B cell (primary cell): ENCODE results near the gene TPD52L3. TPM values are rescaled to one million over a fixed set of nuclear protein-coding genes. Genes with fewer than 3 reads are reported as not detected.

ENCODE experiments used
- ATAC-seq: fragments of 200-7000 bp; cut with Tn5 transposase; one replicate; pipeline ENCODE4 v1.10.0; 2021; ENCODE audit warnings: low read depth, mild to moderate bottlenecking, moderate number of reproducible peaks, moderate library complexity
- CTCF ChIA-PET: fragments of 350-600 bp; sonication (Branson Sonifier 250); formaldehyde crosslinking; loops from one replicate; lab custom pipeline; 2021; ENCODE audit warnings: antibody characterized with exemption, inconsistent platforms; lab: Charles Lee
- POLR2A ChIA-PET: fragments of 350-600 bp; sonication (Branson Sonifier 250); formaldehyde crosslinking; loops from one replicate; lab custom pipeline; 2021; ENCODE audit warnings: antibody characterized with exemption; lab: Charles Lee
- DNase-seq: peaks from one replicate; pipeline ENCODE4 v3.0.0; 2013
- H2AFZ ChIP-seq: 2 replicates; pipeline ENCODE4 v1.6.1; 2012; ENCODE audit warnings: mild to moderate bottlenecking, low read depth, low read length; ENCODE audit not compliant: insufficient read depth, poor library complexity, severe bottlenecking
- H3K27ac ChIP-seq, 2 donors: 1 replicate in 1 of 2; 2 replicates in 1 of 2; pipeline ENCODE4 v1.5.1; 2012 to 2013; ENCODE audit warnings: low read length in 2 of 2, mild to moderate bottlenecking in 2 of 2, moderate library complexity in 1 of 2
- H3K27me3 ChIP-seq, 4 experiments: fragments of 200-600 bp in 1 of 4; sonication (generic) in 1 of 4; replicated peaks in 1 of 4; 1 replicate in 2 of 4; 2 replicates in 2 of 4; pipeline versions ENCODE4 v1.6.1 to v1.7.0; 2013 to 2016; ENCODE audit warnings: low read length in 3 of 4, mild to moderate bottlenecking in 2 of 4, mixed read lengths in 1 of 4, moderate library complexity in 1 of 4; ENCODE audit not compliant: insufficient read depth in 4 of 4, control insufficient read depth in 3 of 4; ENCODE audit errors: control extremely low read depth in 1 of 4
- H3K36me3 ChIP-seq, 2 experiments: replicated peaks in 1 of 2; 1 replicate in 1 of 2; 2 replicates in 1 of 2; pipeline versions ENCODE4 v1.6.1 to v1.7.1; 2013; ENCODE audit warnings: low read length in 1 of 2; ENCODE audit not compliant: insufficient read depth in 2 of 2, control insufficient read depth in 1 of 2; ENCODE audit errors: control extremely low read depth in 1 of 2, extremely low read depth in 1 of 2
- H3K4me1 ChIP-seq, 2 donors: fragments of 200-600 bp in 1 of 2; sonication (generic) in 1 of 2; 1 replicate in 1 of 2; 2 replicates in 1 of 2; pipeline versions ENCODE4 v1.5.1 to v1.6.1; 2013 to 2017; ENCODE audit warnings: low read length in 2 of 2; ENCODE audit not compliant: control insufficient read depth in 2 of 2, insufficient read depth in 2 of 2
- H3K4me2 ChIP-seq: replicated peaks from 2 replicates; pipeline ENCODE3; 2012; ENCODE audit warnings: mild to moderate bottlenecking, low read depth, low read length; ENCODE audit not compliant: poor library complexity, severe bottlenecking
- H3K4me3 ChIP-seq, 5 experiments: fragments of 200-600 bp in 1 of 5; sonication (generic) in 1 of 5; 1 replicate in 3 of 5; 2 replicates in 2 of 5; pipeline versions ENCODE4 v1.5.1 to v1.7.0; 2011 to 2016; ENCODE audit warnings: low read length in 4 of 5, mild to moderate bottlenecking in 4 of 5, low read depth in 2 of 5, control low read depth in 1 of 5, moderate library complexity in 1 of 5; ENCODE audit not compliant: insufficient read depth in 1 of 5; ENCODE audit errors: control extremely low read depth in 1 of 5, extremely low read depth in 1 of 5
- H3K79me2 ChIP-seq: fragments of 200-600 bp; sonication (generic); one replicate; pipeline ENCODE4 v1.6.0; 2016; ENCODE audit warnings: low read length; ENCODE audit not compliant: control insufficient read depth, insufficient read depth
- H3K9ac ChIP-seq: fragments of 200-600 bp; sonication (generic); 2 replicates; pipeline ENCODE4 v1.6.1; 2017; ENCODE audit warnings: mild to moderate bottlenecking, low read length, moderate library complexity
- H3K9me3 ChIP-seq, 3 donors: one replicate each; pipeline versions ENCODE4 v1.6.1 to v1.7.1; 2013; ENCODE audit warnings: low read length in 2 of 3; ENCODE audit not compliant: control insufficient read depth in 2 of 3, insufficient read depth in 1 of 3; ENCODE audit errors: control extremely low read depth in 1 of 3
- H4K20me1 ChIP-seq: 2 replicates; pipeline ENCODE4 v1.6.0; 2012; ENCODE audit warnings: mild to moderate bottlenecking, low read length; ENCODE audit not compliant: insufficient read depth, control insufficient read depth, poor library complexity, severe bottlenecking
- H3K27ac Mint-ChIP-seq: one replicate; pipeline ENCODE4 v1.8.0; 2021; ENCODE audit warnings: mixed read lengths
- H3K27me3 Mint-ChIP-seq: one replicate; pipeline ENCODE4 v1.8.0; 2021; ENCODE audit warnings: mixed read lengths
- H3K4me1 Mint-ChIP-seq: one replicate; pipeline ENCODE4 v1.8.0; 2021; ENCODE audit warnings: mixed read lengths
- H3K4me3 Mint-ChIP-seq: one replicate; pipeline ENCODE4 v1.8.0; 2021; ENCODE audit warnings: mixed read lengths
- H3K9me3 Mint-ChIP-seq: one replicate; pipeline ENCODE4 v1.8.0; 2022; ENCODE audit warnings: mixed read lengths; ENCODE audit not compliant: insufficient read depth
- EZH2 ChIP-seq: IDR thresholded peaks from 2 replicates; pipeline ENCODE4 v1.6.1; 2012; ENCODE audit warnings: borderline replicate concordance, low read depth, mild to moderate bottlenecking, moderate library complexity, low read length; ENCODE audit not compliant: insufficient read depth, poor library complexity, severe bottlenecking
- WGBS: methylation state at CpG from one replicate; pipeline ENCODE4 v1.1.5; 2013; ENCODE audit warnings: missing lambda C conversion rate; ENCODE audit not compliant: insufficient coverage; 5-methylcytosine and 5-hydroxymethylcytosine counted together
- intact Hi-C: fragments of 100-400 bp; cut with micrococcal nuclease; formaldehyde crosslinking; loops from one replicate; pipeline ENCODE4 v1.10.0; 2022
- polyA plus RNA-seq: library from polyadenylated mRNA; depleted of rRNA; stranded (reverse); fragments of >200 nt; gene quantifications from 2 replicates; pipeline ENCODE4 v1.2.3, GENCODE V29; 2012
- total RNA-seq, 2 donors: library from RNA; stranded (reverse); fragments of 120-200 nt in 1 of 2; gene quantifications; 1 replicate in 1 of 2; 2 replicates in 1 of 2; pipeline versions ENCODE4 v1.2.3 to v1.2.4, GENCODE V29; 2013 to 2022
- TF ChIP-seq, protein P1 (sequence below): fragments of 200-600 bp; IDR thresholded peaks from one replicate; pipeline ENCODE4 v1.8.0; 2022; ENCODE audit warnings: antibody characterized with exemption, mild to moderate bottlenecking

Gene TPD52L3
- total and polyA plus RNA-seq, 2 donors (not counting 1 experiment from before 2014, with no cell fraction given) = not detected

DNA sequence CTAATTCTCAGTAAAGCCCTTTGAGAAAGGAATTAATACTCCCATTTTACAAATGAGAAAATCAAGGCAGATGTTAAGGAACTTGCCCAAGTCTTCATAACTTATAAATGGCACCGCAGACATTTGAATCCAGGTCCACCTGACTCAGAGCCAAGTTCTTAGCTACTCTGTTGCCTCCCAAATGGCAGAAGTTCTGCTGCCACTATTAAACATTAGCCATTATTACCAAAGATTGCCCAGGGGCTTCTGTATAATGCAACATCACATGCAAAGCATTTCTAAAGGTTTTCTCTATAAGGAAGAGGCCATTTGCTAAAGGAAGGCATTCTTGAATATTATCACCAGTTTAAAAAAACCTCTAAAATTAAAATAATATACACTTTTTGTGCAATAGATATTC, 28.3 kb downstream of the TPD52L3 start:
- Histone ChIP-seq H3K27ac (no peak overlapping the region), H3K4me1 (peaks cover 0 to 4% of the 10 kb centered on the region in 2 donors), H3K36me3 (no peaks in the 10 kb centered on the region), H3K4me3 (no peak overlapping the region), H3K9me3 (no peaks in the 10 kb centered on the region), H3K79me2 (peaks cover 6% of the 10 kb centered on the region), H3K27me3 (no peaks in the 10 kb centered on the region), H4K20me1 (no peaks in the 10 kb centered on the region), H3K9ac (no peak overlapping the region), H2AFZ (no peak overlapping the region), H3K4me2 (no peak overlapping the region)
- ChIA-PET POLR2A (interaction anchor here (1.2 kb wide), 1 partner anchor 132 kb away, joined by 9 read pairs; no protein-coding TSS in a partner anchor), CTCF (interaction anchor here (0.8 to 7.8 kb wide), 10 partner anchors 10 to 330 kb away, joined by 3 to 164 read pairs (median 10); no protein-coding TSS in a partner anchor)
- ATAC-seq (no peak), DNase-seq (no peak)
- peaks cover 6% of the 10 kb centered on the region for H3K4me1 Mint-ChIP-seq
- intact Hi-C loops = no loop called here
- H3K27ac Mint-ChIP-seq = no peak overlapping the region
- WGBS = 100% methylated on average over 1 of the region's 1 CpG
- no peak overlapping the region for H3K4me3 Mint-ChIP-seq
- H3K27me3 Mint-ChIP-seq = peaks cover 8% of the 10 kb centered on the region
- TF ChIP-seq, protein P1, sequence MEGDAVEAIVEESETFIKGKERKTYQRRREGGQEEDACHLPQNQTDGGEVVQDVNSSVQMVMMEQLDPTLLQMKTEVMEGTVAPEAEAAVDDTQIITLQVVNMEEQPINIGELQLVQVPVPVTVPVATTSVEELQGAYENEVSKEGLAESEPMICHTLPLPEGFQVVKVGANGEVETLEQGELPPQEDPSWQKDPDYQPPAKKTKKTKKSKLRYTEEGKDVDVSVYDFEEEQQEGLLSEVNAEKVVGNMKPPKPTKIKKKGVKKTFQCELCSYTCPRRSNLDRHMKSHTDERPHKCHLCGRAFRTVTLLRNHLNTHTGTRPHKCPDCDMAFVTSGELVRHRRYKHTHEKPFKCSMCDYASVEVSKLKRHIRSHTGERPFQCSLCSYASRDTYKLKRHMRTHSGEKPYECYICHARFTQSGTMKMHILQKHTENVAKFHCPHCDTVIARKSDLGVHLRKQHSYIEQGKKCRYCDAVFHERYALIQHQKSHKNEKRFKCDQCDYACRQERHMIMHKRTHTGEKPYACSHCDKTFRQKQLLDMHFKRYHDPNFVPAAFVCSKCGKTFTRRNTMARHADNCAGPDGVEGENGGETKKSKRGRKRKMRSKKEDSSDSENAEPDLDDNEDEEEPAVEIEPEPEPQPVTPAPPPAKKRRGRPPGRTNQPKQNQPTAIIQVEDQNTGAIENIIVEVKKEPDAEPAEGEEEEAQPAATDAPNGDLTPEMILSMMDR = no peak
- no peak for TF ChIP-seq EZH2
- no peaks in the 10 kb centered on the region for H3K9me3 Mint-ChIP-seq

DNA sequence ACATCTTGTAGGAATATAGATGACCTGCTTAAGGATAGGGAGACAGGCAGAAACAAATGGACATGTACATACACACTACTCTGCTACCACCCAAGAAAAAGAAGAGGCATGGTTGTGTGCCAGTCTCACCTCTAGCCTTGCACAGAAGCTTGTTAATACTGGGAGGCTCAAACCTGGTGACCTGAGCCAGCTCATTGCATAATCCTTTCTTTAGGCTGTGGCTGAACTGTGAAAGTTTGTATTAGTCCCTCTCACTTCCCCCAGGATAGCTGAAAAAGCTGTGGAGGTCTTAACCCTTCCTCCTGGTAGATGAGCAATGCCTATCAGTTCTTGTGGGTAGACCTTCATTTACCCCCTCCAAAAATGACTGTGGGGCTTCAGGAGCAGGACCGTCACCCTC, 28.7 kb downstream of the TPD52L3 start:
- Histone ChIP-seq H3K4me3 (no peak overlapping the region), H3K27me3 (no peaks in the 10 kb centered on the region), H3K4me1 (peaks cover 0 to 4% of the 10 kb centered on the region in 2 donors), H3K27ac (no peak overlapping the region), H4K20me1 (no peaks in the 10 kb centered on the region), H3K9ac (no peak overlapping the region), H3K9me3 (no peaks in the 10 kb centered on the region), H2AFZ (no peak overlapping the region), H3K4me2 (no peak overlapping the region), H3K79me2 (peaks cover 6% of the 10 kb centered on the region), H3K36me3 (no peaks in the 10 kb centered on the region)
- Mint-ChIP-seq H3K4me3 (no peak overlapping the region), H3K27ac (no peak overlapping the region), H3K27me3 (peaks cover 8% of the 10 kb centered on the region), H3K4me1 (peaks cover 6% of the 10 kb centered on the region), H3K9me3 (no peaks in the 10 kb centered on the region)
- TF ChIP-seq EZH2 = no peak
- TF ChIP-seq, protein P1 = no peak
- intact Hi-C loops = no loop called here
- DNase-seq (no peak), ATAC-seq (no peak)
- WGBS = no CpG with 5 or more reads among the region's 1 CpG
- CTCF ChIA-PET = interaction anchor here (1.3 to 7.8 kb wide), 5 partner anchors 9 to 213 kb away, joined by 3 to 164 read pairs (median 6); no protein-coding TSS in a partner anchor
- POLR2A ChIA-PET = interaction anchor here (0.6 to 0.7 kb wide), 2 partner anchors 182 to 326 kb away, joined by 3 to 4 read pairs; no protein-coding TSS in a partner anchor
